Gastroesophageal sphincter (tissue), 3 donors: Measurements from ENCODE around the gene CDK17.

Experiments used
- CTCF ChIP-seq, 4 experiments: fragments of 200-600 bp in 2 of 4; fragments of 450-650 bp in 2 of 4; sonication (generic) in 1 of 4; IDR thresholded peaks; one replicate each; pipeline ENCODE4 v1.5.1; 2017 to 2019; ENCODE audit warnings: antibody characterized with exemption in 4 of 4, mild to moderate bottlenecking in 2 of 4, moderate library complexity in 2 of 4
- EP300 ChIP-seq: sonication (generic); formaldehyde crosslinking; IDR thresholded peaks from one replicate; pipeline ENCODE4 v1.6.1; 2017; ENCODE audit warnings: antibody characterized with exemption, mild to moderate bottlenecking
- POLR2A ChIP-seq, 2 donors: fragments of 450-650 bp; IDR thresholded peaks; one replicate each; pipeline ENCODE4 v1.6.1; 2017; ENCODE audit warnings: antibody characterized with exemption in 2 of 2, mild to moderate bottlenecking in 2 of 2, moderate library complexity in 1 of 2
- POLR2AphosphoS5 ChIP-seq: sonication (generic); formaldehyde crosslinking; IDR thresholded peaks from one replicate; pipeline ENCODE4 v1.6.1; 2017; ENCODE audit warnings: antibody characterized with exemption

GRCh38 chr12:96383991-96384390, 16.2 kb downstream of the CDK17 start:
- TF ChIP-seq CTCF (IDR thresholded peaks at IDR 0.05) (no peak), POLR2A (IDR thresholded peaks at IDR 0.05) (no peak), POLR2AphosphoS5 (no peak), EP300 (no peak)
